Activated B cell treated with CpG ODN at 0.5 μM for 24 hours (primary cell): ENCODE measurements around the gene ZNF383. TPM values are rescaled to one million over a fixed set of nuclear protein-coding genes. Genes with fewer than 3 reads are reported as not detected.
A peak's percentile ranks its signal among the peaks of the same experiment; 100 is the strongest.
"Not testable (repeated sequence)": the region's sequence is repeated elsewhere in the genome, so short reads cannot be mapped to it uniquely, and the experiment has no call there.

ENCODE experiments used
- ATAC-seq: fragments of 200-7000 bp; cut with Tn5 transposase; one replicate; pipeline ENCODE4 v1.10.0; 2021; ENCODE audit warnings: low read depth, mild to moderate bottlenecking, moderate library complexity
- CTCF ChIA-PET: fragments of 350-600 bp; sonication (Branson Sonifier 250); formaldehyde crosslinking; loops from one replicate; lab custom pipeline; 2021; ENCODE audit warnings: antibody characterized with exemption; lab: Charles Lee
- POLR2A ChIA-PET: fragments of 350-600 bp; sonication (Branson Sonifier 250); formaldehyde crosslinking; loops from one replicate; lab custom pipeline; 2021; ENCODE audit warnings: antibody characterized with exemption; lab: Charles Lee
- DNase-seq: peaks from one replicate; pipeline ENCODE4 v3.0.0; 2022
- H3K27ac Mint-ChIP-seq: one replicate; pipeline ENCODE4 v1.8.0; 2020; ENCODE audit warnings: mixed read lengths
- H3K27me3 Mint-ChIP-seq: one replicate; pipeline ENCODE4 v1.8.0; 2021; ENCODE audit warnings: mixed read lengths
- H3K36me3 Mint-ChIP-seq: one replicate; pipeline ENCODE4 v1.8.0; 2021; ENCODE audit warnings: low read depth, mixed read lengths
- H3K4me1 Mint-ChIP-seq: one replicate; pipeline ENCODE4 v1.8.0; 2021; ENCODE audit warnings: mixed read lengths
- H3K4me3 Mint-ChIP-seq: one replicate; pipeline ENCODE4 v1.8.0; 2020; ENCODE audit warnings: mild to moderate bottlenecking, mixed read lengths
- H3K9me3 Mint-ChIP-seq: one replicate; pipeline ENCODE4 v1.8.0; 2020; ENCODE audit warnings: mixed read lengths
- CTCF ChIP-seq: fragments of 200-600 bp; IDR thresholded peaks from one replicate; pipeline ENCODE4 v1.8.0; 2022; ENCODE audit warnings: antibody characterized with exemption, mild to moderate bottlenecking
- intact Hi-C: fragments of 100-400 bp; cut with micrococcal nuclease; formaldehyde crosslinking; loops from one replicate; pipeline ENCODE4 v1.15.1; 2024
- total RNA-seq: library from RNA; stranded (reverse); gene quantifications from 2 replicates; pipeline ENCODE4 v1.2.3, GENCODE V29; 2022

The ZNF383 gene
- total RNA-seq, 1 donor from 2014 or later, result 25.5 TPM

- no peaks in the 10 kb centered on the region for H3K4me1 Mint-ChIP-seq
- H3K9me3 Mint-ChIP-seq, result peaks cover 12% of the 10 kb centered on the region
- DNase-seq (no peak), ATAC-seq (no peak)
- H3K4me3 Mint-ChIP-seq, result no peak overlapping the region
- intact Hi-C loops, result no loop called here
- POLR2A ChIA-PET, result interaction anchor here (1.2 kb wide), 1 partner anchor 10 kb away, joined by 4 read pairs; the partner anchor contains the start of gene ZNF383
- CTCF ChIA-PET, result no interaction called here
- H3K36me3 Mint-ChIP-seq, result peaks cover 65% of the 10 kb centered on the region
- no peak overlapping the region for H3K27ac Mint-ChIP-seq
- TF ChIP-seq CTCF, result no peak
- H3K27me3 Mint-ChIP-seq, result no peaks in the 10 kb centered on the region
These were observed 10.0 kb downstream of the ZNF383 start for GRCh38 chr19:37227996-37228395.

- intact Hi-C loops, result no loop called here
- DNase-seq, result no peak
- H3K36me3 Mint-ChIP-seq, result peaks cover 78% of the 10 kb centered on the region
- TF ChIP-seq CTCF, result no peak
- no peak overlapping the region for H3K27ac Mint-ChIP-seq
- H3K4me1 Mint-ChIP-seq, result no peaks in the 10 kb centered on the region
- peaks cover 49% of the 10 kb centered on the region for H3K9me3 Mint-ChIP-seq
- no peak for ATAC-seq
- CTCF ChIA-PET, result no interaction called here
- POLR2A ChIA-PET, result interaction anchor here (1.0 kb wide), 1 partner anchor 26 kb away, joined by 3 read pairs; no protein-coding TSS in a partner anchor
- H3K4me3 Mint-ChIP-seq, result no peak overlapping the region
- no peaks in the 10 kb centered on the region for H3K27me3 Mint-ChIP-seq
These were observed 25.2 kb downstream of the ZNF383 start for GRCh38 chr19:37243206-37243632.

- H3K27ac Mint-ChIP-seq, result peak overlapping the region; percentile 68
These were observed 33.6 kb downstream of the ZNF383 start for GRCh38 chr19:37251308-37252229.

GRCh38 chr19:37263028-37263427, 45.0 kb downstream of the ZNF383 start:
- H3K27me3 Mint-ChIP-seq, intact Hi-C loops, H3K27ac Mint-ChIP-seq, CTCF ChIA-PET, H3K4me3 Mint-ChIP-seq, DNase-seq, H3K4me1 Mint-ChIP-seq, ATAC-seq, POLR2A ChIA-PET: not testable (repeated sequence)
- Mint-ChIP-seq H3K36me3 (peaks cover 19% of the 10 kb centered on the region), H3K9me3 (peaks cover 11% of the 10 kb centered on the region)

More at GRCh38 chr19:37251308-37252229, 33.6 kb downstream of the ZNF383 start:
- Mint-ChIP-seq H3K4me3 (peak overlapping the region; percentile 88), H3K36me3 (peaks cover 36% of the 10 kb centered on the region), H3K27me3 (no peaks in the 10 kb centered on the region), H3K4me1 (peaks cover 10% of the 10 kb centered on the region), H3K9me3 (peaks cover 34% of the 10 kb centered on the region)
- ChIA-PET CTCF (no interaction called here), POLR2A (interaction anchor here (0.6 to 1.0 kb wide), 4 partner anchors 24 to 66 kb away, joined by 3 to 10 read pairs (median 4); no protein-coding TSS in a partner anchor)
- peak; percentile 64 for DNase-seq
- intact Hi-C loops, result no loop called here
- peak; percentile 99 for ATAC-seq
- TF ChIP-seq CTCF, result no peak

- H3K4me3 Mint-ChIP-seq, H3K36me3 Mint-ChIP-seq, H3K9me3 Mint-ChIP-seq, CTCF ChIA-PET, H3K27ac Mint-ChIP-seq, intact Hi-C loops, H3K27me3 Mint-ChIP-seq, DNase-seq, POLR2A ChIA-PET, H3K4me1 Mint-ChIP-seq, ATAC-seq: not testable (repeated sequence)
These were observed 49.0 kb downstream of the ZNF383 start for GRCh38 chr19:37267005-37267404.

- H3K4me1 Mint-ChIP-seq, CTCF ChIA-PET, H3K27ac Mint-ChIP-seq: not testable (repeated sequence)
These were observed 49.7 kb downstream of the ZNF383 start for GRCh38 chr19:37267755-37268154.

GRCh38 chr19:37280656-37281055, 62.6 kb downstream of the ZNF383 start:
- ATAC-seq, H3K36me3 Mint-ChIP-seq, H3K27me3 Mint-ChIP-seq, DNase-seq, intact Hi-C loops, H3K9me3 Mint-ChIP-seq, CTCF ChIA-PET, H3K27ac Mint-ChIP-seq, H3K4me1 Mint-ChIP-seq, H3K4me3 Mint-ChIP-seq, POLR2A ChIA-PET: not testable (repeated sequence)

More at GRCh38 chr19:37267755-37268154, 49.7 kb downstream of the ZNF383 start:
- DNase-seq, intact Hi-C loops, ATAC-seq, H3K4me3 Mint-ChIP-seq, POLR2A ChIA-PET, H3K9me3 Mint-ChIP-seq, H3K36me3 Mint-ChIP-seq, H3K27me3 Mint-ChIP-seq: not testable (repeated sequence)

- H3K27me3 Mint-ChIP-seq, H3K27ac Mint-ChIP-seq, H3K36me3 Mint-ChIP-seq, H3K4me1 Mint-ChIP-seq, DNase-seq, intact Hi-C loops, H3K9me3 Mint-ChIP-seq, POLR2A ChIA-PET, CTCF ChIA-PET, H3K4me3 Mint-ChIP-seq, ATAC-seq: not testable (repeated sequence)
These were observed 66.0 kb downstream of the ZNF383 start for GRCh38 chr19:37284020-37284419.

- intact Hi-C loops, CTCF ChIA-PET, ATAC-seq, H3K9me3 Mint-ChIP-seq, H3K27ac Mint-ChIP-seq, H3K4me1 Mint-ChIP-seq, H3K4me3 Mint-ChIP-seq, H3K36me3 Mint-ChIP-seq, H3K27me3 Mint-ChIP-seq, POLR2A ChIA-PET: not testable (repeated sequence)
- DNase-seq, result peak; percentile 55
These were observed 71.2 kb downstream of the ZNF383 start for GRCh38 chr19:37289229-37289628.
